Measurements from ENCODE around the gene MRPL47. TPM values are rescaled to one million over a fixed set of nuclear protein-coding genes. Genes with fewer than 3 reads are reported as not detected.

MRPL47 gene
- total and polyA plus RNA-seq, 2 of the 13 experiments (the other 11 are each of a cell fraction or from before 2014, with no cell fraction given), result 36.1 to 83.8 TPM

GRCh38 chr3:179546814-179547241 is 57.6 kb downstream of the MRPL47 start (continued):
- TF ChIP-seq IRF1 (CRISPR knock-in tag; IDR thresholded peaks at IDR 0.05; ENCODE audit: low read depth) (no peak), THRA (CRISPR knock-in tag; IDR thresholded peaks at IDR 0.05; ENCODE audit: borderline replicate concordance) (peak; percentile 56; the same call in 1 of the 2 replicates), SALL1 (CRISPR knock-in tag; IDR thresholded peaks at IDR 0.05) (0 out of 2 replicates have a peak, but pooled peaks have one; percentile 20), KMT2B (CRISPR knock-in tag; IDR thresholded peaks at IDR 0.05) (no peak), AKNA (CRISPR knock-in tag; IDR thresholded peaks at IDR 0.05; ENCODE audit: borderline replicate concordance) (no peak), FOXA1 (IDR thresholded peaks at IDR 0.05) (no peak), FOXA1 (CRISPR knock-in tag; IDR thresholded peaks at IDR 0.05) (peak; percentile 28; the same call in 1 of the 2 replicates), ZBTB46 (CRISPR knock-in tag; IDR thresholded peaks at IDR 0.05; ENCODE audit: borderline replicate concordance) (no peak), ARNTL (CRISPR knock-in tag; IDR thresholded peaks at IDR 0.05) (no peak), GABPA (IDR thresholded peaks at IDR 0.05; ENCODE audit: low read depth, low read length) (no peak), GABPA (CRISPR knock-in tag; IDR thresholded peaks at IDR 0.05; ENCODE audit: low read depth) (no peak), U2AF1 (optimal IDR thresholded peaks at IDR 0.05; ENCODE audit: low read depth, low read length) (no peak)
